Ishikawa (cell line): ENCODE results near the gene RFTN1.

Experiments used
- CEBPB ChIP-seq: IDR thresholded peaks from 2 replicates; pipeline ENCODE4 v1.6.1; 2012
- CREB1 ChIP-seq: IDR thresholded peaks from 2 replicates; pipeline ENCODE4 v1.6.1; 2012; ENCODE audit warnings: low read depth
- EGR1 ChIP-seq: IDR thresholded peaks from 2 replicates; pipeline ENCODE4 v1.6.1; 2012
- EP300 ChIP-seq: IDR thresholded peaks from 2 replicates; pipeline ENCODE4 v1.6.1; 2012; ENCODE audit warnings: borderline replicate concordance
- FOXM1 ChIP-seq: IDR thresholded peaks from 2 replicates; pipeline ENCODE4 v1.6.1; 2012; ENCODE audit warnings: low read depth, borderline replicate concordance
- MAX ChIP-seq: IDR thresholded peaks from 2 replicates; pipeline ENCODE4 v1.6.1; 2012
- RAD21 ChIP-seq: IDR thresholded peaks from 2 replicates; pipeline ENCODE4 v1.6.1; 2012; ENCODE audit warnings: low read depth
- TAF1 ChIP-seq: IDR thresholded peaks from 2 replicates; pipeline ENCODE4 v1.6.1; 2012; ENCODE audit warnings: low read depth, mild to moderate bottlenecking
- TCF12 ChIP-seq: IDR thresholded peaks from 2 replicates; pipeline ENCODE4 v1.6.1; 2012; ENCODE audit warnings: low read depth
- TEAD4 ChIP-seq: IDR thresholded peaks from 2 replicates; pipeline ENCODE4 v1.6.1; 2012
- YY1 ChIP-seq: IDR thresholded peaks from 2 replicates; pipeline ENCODE4 v1.6.1; 2012; ENCODE audit warnings: low read depth
- TF ChIP-seq, protein P1 (sequence below): IDR thresholded peaks from 2 replicates; pipeline ENCODE4 v1.6.1; 2012; ENCODE audit warnings: low read depth, mild to moderate bottlenecking
- TF ChIP-seq, protein P2 (sequence below): IDR thresholded peaks from 2 replicates; pipeline ENCODE4 v1.6.1; 2012

DNA sequence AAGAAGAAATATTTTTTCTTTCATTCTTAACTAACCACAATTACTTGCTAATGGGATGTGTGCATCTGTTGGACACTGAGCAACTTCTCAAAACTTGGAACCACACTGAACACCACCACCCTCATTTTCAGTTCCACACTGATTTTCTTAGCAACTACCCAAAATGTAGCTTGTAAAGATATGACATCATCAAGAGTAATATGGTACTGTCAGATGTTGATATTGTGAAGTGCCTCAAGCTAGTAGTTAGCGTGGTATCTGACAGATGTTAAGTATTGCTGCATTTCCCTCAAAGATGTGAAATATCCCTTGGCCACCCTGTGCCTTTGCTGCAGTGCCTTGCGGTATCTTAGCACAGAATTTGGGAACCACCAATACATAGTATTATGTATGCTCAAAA is 9.3 kb downstream of the RFTN1 start:
- TF ChIP-seq FOXM1 (no peak), RAD21 (no peak), EGR1 (no peak), EP300 (no peak), MAX (no peak), TAF1 (no peak), YY1 (no peak), TCF12 (no peak), CREB1 (no peak), TEAD4 (no peak), CEBPB (no peak)
- TF ChIP-seq, protein P1, sequence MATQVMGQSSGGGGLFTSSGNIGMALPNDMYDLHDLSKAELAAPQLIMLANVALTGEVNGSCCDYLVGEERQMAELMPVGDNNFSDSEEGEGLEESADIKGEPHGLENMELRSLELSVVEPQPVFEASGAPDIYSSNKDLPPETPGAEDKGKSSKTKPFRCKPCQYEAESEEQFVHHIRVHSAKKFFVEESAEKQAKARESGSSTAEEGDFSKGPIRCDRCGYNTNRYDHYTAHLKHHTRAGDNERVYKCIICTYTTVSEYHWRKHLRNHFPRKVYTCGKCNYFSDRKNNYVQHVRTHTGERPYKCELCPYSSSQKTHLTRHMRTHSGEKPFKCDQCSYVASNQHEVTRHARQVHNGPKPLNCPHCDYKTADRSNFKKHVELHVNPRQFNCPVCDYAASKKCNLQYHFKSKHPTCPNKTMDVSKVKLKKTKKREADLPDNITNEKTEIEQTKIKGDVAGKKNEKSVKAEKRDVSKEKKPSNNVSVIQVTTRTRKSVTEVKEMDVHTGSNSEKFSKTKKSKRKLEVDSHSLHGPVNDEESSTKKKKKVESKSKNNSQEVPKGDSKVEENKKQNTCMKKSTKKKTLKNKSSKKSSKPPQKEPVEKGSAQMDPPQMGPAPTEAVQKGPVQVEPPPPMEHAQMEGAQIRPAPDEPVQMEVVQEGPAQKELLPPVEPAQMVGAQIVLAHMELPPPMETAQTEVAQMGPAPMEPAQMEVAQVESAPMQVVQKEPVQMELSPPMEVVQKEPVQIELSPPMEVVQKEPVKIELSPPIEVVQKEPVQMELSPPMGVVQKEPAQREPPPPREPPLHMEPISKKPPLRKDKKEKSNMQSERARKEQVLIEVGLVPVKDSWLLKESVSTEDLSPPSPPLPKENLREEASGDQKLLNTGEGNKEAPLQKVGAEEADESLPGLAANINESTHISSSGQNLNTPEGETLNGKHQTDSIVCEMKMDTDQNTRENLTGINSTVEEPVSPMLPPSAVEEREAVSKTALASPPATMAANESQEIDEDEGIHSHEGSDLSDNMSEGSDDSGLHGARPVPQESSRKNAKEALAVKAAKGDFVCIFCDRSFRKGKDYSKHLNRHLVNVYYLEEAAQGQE, result no peak
- TF ChIP-seq, protein P2, sequence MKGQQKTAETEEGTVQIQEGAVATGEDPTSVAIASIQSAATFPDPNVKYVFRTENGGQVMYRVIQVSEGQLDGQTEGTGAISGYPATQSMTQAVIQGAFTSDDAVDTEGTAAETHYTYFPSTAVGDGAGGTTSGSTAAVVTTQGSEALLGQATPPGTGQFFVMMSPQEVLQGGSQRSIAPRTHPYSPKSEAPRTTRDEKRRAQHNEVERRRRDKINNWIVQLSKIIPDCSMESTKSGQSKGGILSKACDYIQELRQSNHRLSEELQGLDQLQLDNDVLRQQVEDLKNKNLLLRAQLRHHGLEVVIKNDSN, result no peak
